NCI-H1694 (cell line): ENCODE data around the gene ENAH.

Experiments used
- DNase-seq: peaks from one replicate; lab custom pipeline; 2025; lab: John Stamatoyannopoulos, UW

The ENAH gene

GRCh38 chr1:225556694-225557093, 96.2 kb downstream of the ENAH start:
- DNase-seq, result no peak

GRCh38 chr1:225555821-225556220, 97.1 kb downstream of the ENAH start:
- no peak for DNase-seq

GRCh38 chr1:225554216-225554812, 98.6 kb downstream of the ENAH start:
- DNase-seq, result peak; percentile 41

- DNase-seq, result no peak
Observed at GRCh38 chr1:225549821-225550220, 103.1 kb downstream of the ENAH start.

GRCh38 chr1:225548140-225548857, 104.6 kb downstream of the ENAH start:
- DNase-seq, result no peak

GRCh38 chr1:225545649-225546048, 107.3 kb downstream of the ENAH start:
- no peak for DNase-seq

- DNase-seq, result no peak
Observed at GRCh38 chr1:225544924-225545323, 108.0 kb downstream of the ENAH start.

- DNase-seq, result no peak
Observed at GRCh38 chr1:225544263-225544662, 108.7 kb downstream of the ENAH start.

- no peak for DNase-seq
Observed at GRCh38 chr1:225543350-225543749, 109.6 kb downstream of the ENAH start.

GRCh38 chr1:225541383-225541782, 111.5 kb downstream of the ENAH start:
- no peak for DNase-seq

GRCh38 chr1:225539575-225539974, 113.3 kb downstream of the ENAH start:
- no peak for DNase-seq

GRCh38 chr1:225539069-225539468, 113.9 kb downstream of the ENAH start:
- no peak for DNase-seq

GRCh38 chr1:225537554-225538251, 115.2 kb downstream of the ENAH start:
- no peak for DNase-seq

GRCh38 chr1:225535280-225535679, 117.6 kb downstream of the ENAH start:
- no peak for DNase-seq

- DNase-seq, result no peak
Observed at GRCh38 chr1:225534772-225535171, 118.2 kb downstream of the ENAH start.

GRCh38 chr1:225534135-225534534, 118.8 kb downstream of the ENAH start:
- no peak for DNase-seq

GRCh38 chr1:225533238-225533637, 119.7 kb downstream of the ENAH start:
- DNase-seq, result no peak

GRCh38 chr1:225532240-225532944, 120.5 kb downstream of the ENAH start:
- no peak for DNase-seq

- DNase-seq, result no peak
Observed at GRCh38 chr1:225529726-225530125, 123.2 kb downstream of the ENAH start.

- DNase-seq, result no peak
Observed at GRCh38 chr1:225527575-225527974, 125.3 kb downstream of the ENAH start.

GRCh38 chr1:225526878-225527277, 126.0 kb downstream of the ENAH start:
- no peak for DNase-seq

- DNase-seq, result no peak
Observed at GRCh38 chr1:225525377-225525776, 127.5 kb downstream of the ENAH start.

GRCh38 chr1:225524570-225524969, 128.4 kb downstream of the ENAH start:
- DNase-seq, result no peak
